ENCODE data around the gene TMEM126B.

Gene TMEM126B

GRCh38 chr11:85626496-85626895 lies 1.9 kb upstream of the TMEM126B start:
- no peak for DNase-seq (ENCODE audit: low spot score)
- Histone ChIP-seq H3K4me3 (peak overlapping the region; percentile 93), H3K27ac (peak overlapping the region; percentile 83 to 95)
- no peak for TF ChIP-seq CTCF (IDR thresholded peaks at IDR 0.05)

- peak within 1 kb of the TSS; percentile 83 to 95 for H3K27ac ChIP-seq
- no peak for TF ChIP-seq CTCF (IDR thresholded peaks at IDR 0.05)
- no peak for DNase-seq (ENCODE audit: low spot score)
- H3K4me3 ChIP-seq: peak within 1 kb of the TSS; percentile 93
Observed at GRCh38 chr11:85627332-85627997, 928 bp upstream of the TMEM126B start, which contains the start of gene DLG2. Gene DLG2, minus strand, starts transcription at chr11:85627344.

- Histone ChIP-seq H3K4me3 (peak overlapping the region; percentile 93), H3K27ac (peak overlapping the region; percentile 66 to 95)
- DNase-seq (ENCODE audit: low spot score): no peak
- no peak for TF ChIP-seq CTCF (IDR thresholded peaks at IDR 0.05)
Observed at GRCh38 chr11:85628771-85629341, 463 bp downstream of the TMEM126B start.

- no peak overlapping the region for H3K27ac ChIP-seq
- TF ChIP-seq CTCF (IDR thresholded peaks at IDR 0.05): no peak
- no peak for DNase-seq (ENCODE audit: low spot score)
- H3K4me3 ChIP-seq: no peak overlapping the region
Observed at GRCh38 chr11:85634747-85635146, 6.4 kb downstream of the TMEM126B start.

- no peak for DNase-seq (ENCODE audit: low spot score)
- H3K4me3 ChIP-seq: no peak overlapping the region
- no peak for TF ChIP-seq CTCF (IDR thresholded peaks at IDR 0.05)
- H3K27ac ChIP-seq: no peak overlapping the region
Observed at GRCh38 chr11:85643191-85643614, 14.8 kb downstream of the TMEM126B start.

- no peak for TF ChIP-seq CTCF (IDR thresholded peaks at IDR 0.05)
- no peak for DNase-seq (ENCODE audit: low spot score)
- Histone ChIP-seq H3K27ac (peak overlapping the region; percentile 51 to 84), H3K4me3 (peak overlapping the region; percentile 90)
Observed at GRCh38 chr11:85647078-85647477, 18.7 kb downstream of the TMEM126B start.
